ENCODE data around the gene SRC. TPM values are rescaled to one million over a fixed set of nuclear protein-coding genes. Genes with fewer than 3 reads are reported as not detected.
A peak's percentile ranks its signal among the peaks of the same experiment; 100 is the strongest.

Gene SRC
- total RNA-seq, 1 experiment from 2014 or later = 23.3 TPM

DNA sequence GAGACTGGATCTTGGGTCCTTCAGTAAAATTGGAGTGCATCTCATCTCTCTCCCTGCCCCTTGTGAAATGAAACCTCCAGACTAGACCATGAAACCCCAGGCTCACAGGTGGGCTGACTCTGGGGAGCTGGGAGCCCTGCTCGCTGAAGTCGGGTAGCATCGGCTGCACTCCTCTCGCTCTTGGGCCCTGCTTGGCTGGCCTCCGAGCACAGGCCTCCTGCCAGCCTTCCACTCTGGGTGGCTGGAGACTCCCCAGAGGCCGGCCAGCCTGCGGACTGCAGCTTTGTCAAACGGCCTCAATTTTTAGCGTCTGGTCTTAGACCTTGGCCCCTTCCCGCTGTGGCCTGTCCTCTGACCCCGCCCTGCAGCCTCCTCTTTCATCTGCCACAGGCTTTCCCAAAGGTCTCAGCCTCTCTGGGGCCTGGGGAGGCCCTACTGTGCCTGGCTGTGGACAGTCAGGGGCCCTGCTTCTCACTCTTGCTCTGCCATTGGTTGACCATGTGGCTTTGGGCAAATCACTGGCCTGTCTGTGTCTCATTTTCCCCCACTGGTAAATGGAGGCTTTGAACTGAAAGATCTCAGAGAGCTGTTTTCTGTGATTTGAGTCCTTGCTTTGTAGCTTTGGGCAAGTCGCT lies 45.1 kb downstream of the SRC start:
- CTCF ChIA-PET = no interaction called here
- Histone ChIP-seq H3K27ac (ENCODE audit: low read depth, low read length, poor library complexity, severe bottlenecking) (no peak overlapping the region), H3K9me3 (ENCODE audit: low read depth, low read length, poor library complexity, severe bottlenecking) (no peaks in the 10 kb centered on the region), H3K4me1 (ENCODE audit: insufficient read depth, low read length, poor library complexity, severe bottlenecking) (peaks cover 22% of the 10 kb centered on the region), H3K4me3 (ENCODE audit: low read depth, low read length, poor library complexity, severe bottlenecking) (no peak overlapping the region), H3K36me3 (ENCODE audit: insufficient read depth, low read length, poor library complexity, severe bottlenecking) (no peaks in the 10 kb centered on the region), H3K27me3 (replicated peaks; ENCODE audit: insufficient read depth, low read depth, low read length, poor library complexity) (no peaks in the 10 kb centered on the region)
- DNase-seq (ENCODE audit: low spot score) = no peak
- POLR2A ChIA-PET (ENCODE audit: low non-redundant PET) = no interaction called here
- intact Hi-C loops (cut with micrococcal nuclease; ENCODE audit: unreplicated experiment) = no loop called here
- BruUV-seq (replicated peaks) = no TSS peak
- TF ChIP-seq, protein P1, sequence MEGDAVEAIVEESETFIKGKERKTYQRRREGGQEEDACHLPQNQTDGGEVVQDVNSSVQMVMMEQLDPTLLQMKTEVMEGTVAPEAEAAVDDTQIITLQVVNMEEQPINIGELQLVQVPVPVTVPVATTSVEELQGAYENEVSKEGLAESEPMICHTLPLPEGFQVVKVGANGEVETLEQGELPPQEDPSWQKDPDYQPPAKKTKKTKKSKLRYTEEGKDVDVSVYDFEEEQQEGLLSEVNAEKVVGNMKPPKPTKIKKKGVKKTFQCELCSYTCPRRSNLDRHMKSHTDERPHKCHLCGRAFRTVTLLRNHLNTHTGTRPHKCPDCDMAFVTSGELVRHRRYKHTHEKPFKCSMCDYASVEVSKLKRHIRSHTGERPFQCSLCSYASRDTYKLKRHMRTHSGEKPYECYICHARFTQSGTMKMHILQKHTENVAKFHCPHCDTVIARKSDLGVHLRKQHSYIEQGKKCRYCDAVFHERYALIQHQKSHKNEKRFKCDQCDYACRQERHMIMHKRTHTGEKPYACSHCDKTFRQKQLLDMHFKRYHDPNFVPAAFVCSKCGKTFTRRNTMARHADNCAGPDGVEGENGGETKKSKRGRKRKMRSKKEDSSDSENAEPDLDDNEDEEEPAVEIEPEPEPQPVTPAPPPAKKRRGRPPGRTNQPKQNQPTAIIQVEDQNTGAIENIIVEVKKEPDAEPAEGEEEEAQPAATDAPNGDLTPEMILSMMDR (conservative IDR thresholded peaks at IDR 0.05; ENCODE audit: low read depth, low read length) = no peak
- TF ChIP-seq EZH2 (IDR thresholded peaks at IDR 0.05; ENCODE audit: borderline replicate concordance, low read depth, low read length, poor library complexity, severe bottlenecking) = no peak

DNA sequence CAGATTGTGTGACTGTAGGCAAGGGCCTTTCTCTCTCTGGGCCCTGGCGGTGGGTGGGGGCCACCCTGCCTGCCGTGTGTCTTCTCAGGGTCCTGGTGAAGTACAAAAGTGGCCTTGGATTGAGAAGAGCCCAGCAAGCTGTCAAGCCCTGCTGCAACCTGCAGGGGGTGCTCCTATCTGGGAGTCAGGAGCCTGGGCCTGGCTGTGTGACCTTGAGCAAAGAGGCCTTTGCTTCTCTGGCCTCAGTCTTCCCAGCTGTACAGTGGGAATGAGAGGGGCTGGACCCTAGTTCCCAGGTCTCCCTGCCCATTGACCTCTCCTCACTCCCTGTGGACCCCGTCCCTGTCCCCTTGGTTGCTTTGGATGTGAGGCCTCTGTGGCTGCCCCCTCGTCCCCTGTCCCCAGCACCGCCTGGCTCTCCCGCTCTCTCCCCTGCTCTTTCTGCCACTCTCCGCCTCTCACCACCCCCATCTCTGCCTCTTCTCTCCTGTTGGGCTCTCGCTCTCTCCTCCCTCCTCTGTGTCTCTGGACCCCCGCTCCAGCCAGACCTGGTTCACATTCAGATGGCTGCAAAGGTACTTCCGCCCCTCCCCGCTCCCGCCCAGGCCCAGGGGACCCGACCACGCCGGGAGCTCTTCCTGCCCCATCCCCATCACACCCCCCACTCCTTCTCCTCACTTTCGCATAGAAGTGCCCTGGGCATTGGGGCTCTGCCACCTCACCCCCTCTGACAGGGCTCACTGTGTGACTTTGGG lies 46.7 kb downstream of the SRC start:
- Histone ChIP-seq H3K27ac (ENCODE audit: low read depth, low read length, poor library complexity, severe bottlenecking) (no peak overlapping the region), H3K4me1 (ENCODE audit: insufficient read depth, low read length, poor library complexity, severe bottlenecking) (peaks cover 30% of the 10 kb centered on the region), H3K36me3 (ENCODE audit: insufficient read depth, low read length, poor library complexity, severe bottlenecking) (no peaks in the 10 kb centered on the region), H3K4me3 (ENCODE audit: low read depth, low read length, poor library complexity, severe bottlenecking) (no peak overlapping the region), H3K27me3 (replicated peaks; ENCODE audit: insufficient read depth, low read depth, low read length, poor library complexity) (no peaks in the 10 kb centered on the region), H3K9me3 (ENCODE audit: low read depth, low read length, poor library complexity, severe bottlenecking) (no peaks in the 10 kb centered on the region)
- TF ChIP-seq, protein P1 (conservative IDR thresholded peaks at IDR 0.05; ENCODE audit: low read depth, low read length) = peak; percentile 48
- no peak for TF ChIP-seq EZH2 (IDR thresholded peaks at IDR 0.05; ENCODE audit: borderline replicate concordance, low read depth, low read length, poor library complexity, severe bottlenecking)
- no TSS peak for BruUV-seq (replicated peaks)
- intact Hi-C loops (cut with micrococcal nuclease; ENCODE audit: unreplicated experiment) = no loop called here
- ChIA-PET POLR2A (ENCODE audit: low non-redundant PET) (no interaction called here), CTCF (no interaction called here)
- peak; percentile 50 for DNase-seq (ENCODE audit: low spot score)

GRCh38 chr20:37393196-37393862 lies 47.4 kb downstream of the SRC start:
- ChIA-PET CTCF (no interaction called here), POLR2A (ENCODE audit: low non-redundant PET) (no interaction called here)
- no peak for DNase-seq (ENCODE audit: low spot score)
- Histone ChIP-seq H3K27me3 (replicated peaks; ENCODE audit: insufficient read depth, low read depth, low read length, poor library complexity) (no peaks in the 10 kb centered on the region), H3K27ac (ENCODE audit: low read depth, low read length, poor library complexity, severe bottlenecking) (peak overlapping the region; percentile 30), H3K9me3 (ENCODE audit: low read depth, low read length, poor library complexity, severe bottlenecking) (no peaks in the 10 kb centered on the region), H3K4me1 (ENCODE audit: insufficient read depth, low read length, poor library complexity, severe bottlenecking) (peaks cover 30% of the 10 kb centered on the region), H3K4me3 (ENCODE audit: low read depth, low read length, poor library complexity, severe bottlenecking) (no peak overlapping the region), H3K36me3 (ENCODE audit: insufficient read depth, low read length, poor library complexity, severe bottlenecking) (no peaks in the 10 kb centered on the region)
- intact Hi-C loops (cut with micrococcal nuclease; ENCODE audit: unreplicated experiment) = no loop called here
- no TSS peak for BruUV-seq (replicated peaks)
- TF ChIP-seq, protein P1 (conservative IDR thresholded peaks at IDR 0.05; ENCODE audit: low read depth, low read length) = no peak
- no peak for TF ChIP-seq EZH2 (IDR thresholded peaks at IDR 0.05; ENCODE audit: borderline replicate concordance, low read depth, low read length, poor library complexity, severe bottlenecking)

All from A673 (cell line).